ENCODE results near the gene WDPCP. TPM values are rescaled to one million over a fixed set of nuclear protein-coding genes. Genes with fewer than 3 reads are reported as not detected.

Gene WDPCP
- total and polyA plus RNA-seq, 2 experiments from 2014 or later: 8.8 to 20.4 TPM

- peaks cover 20% of the 10 kb centered on the region for H3K9me3 Mint-ChIP-seq
Observed at GRCh38 chr2:63101954-63102353, 486.3 kb downstream of the WDPCP start.

GRCh38 chr2:63099032-63099431, 489.2 kb downstream of the WDPCP start:
- H3F3A ChIP-seq (replicated peaks; ENCODE audit: low read depth): no peaks in the 10 kb centered on the region
- ATAC-seq: no peak
- H3K27ac Mint-ChIP-seq: no peak overlapping the region
- no peaks in the 10 kb centered on the region for H3K27me3 ChIP-seq (ENCODE audit: insufficient read depth)
- H3K4me3 Mint-ChIP-seq: no peak overlapping the region
- no peak overlapping the region for H2AFZ ChIP-seq
- no peaks in the 10 kb centered on the region for H3K36me3 Mint-ChIP-seq (ENCODE audit: low read depth)
- peaks cover under 1% of the 10 kb centered on the region for H3K9me3 Mint-ChIP-seq
- no peaks in the 10 kb centered on the region for H3K9me2 ChIP-seq (ENCODE audit: insufficient read depth)
- no peaks in the 10 kb centered on the region for H3K36me3 ChIP-seq (ENCODE audit: insufficient read depth)
- no peak for DNase-seq (ENCODE audit: low spot score)
- H4K20me1 ChIP-seq (replicated peaks; ENCODE audit: insufficient read depth): no peaks in the 10 kb centered on the region
- H3K4me3 ChIP-seq: no peak overlapping the region
- H3K27ac ChIP-seq (ENCODE audit: low read depth): no peak overlapping the region
- H3K4me2 ChIP-seq: no peak overlapping the region
- H3K27me3 Mint-ChIP-seq (ENCODE audit: insufficient read depth, low read depth, poor library complexity): no peaks in the 10 kb centered on the region
- H3K4me1 ChIP-seq (ENCODE audit: insufficient read depth): no peaks in the 10 kb centered on the region
- no peaks in the 10 kb centered on the region for H3K79me2 ChIP-seq (replicated peaks; ENCODE audit: insufficient read depth)
- no peaks in the 10 kb centered on the region for H3K4me1 Mint-ChIP-seq
- TF ChIP-seq CREB1 (CRISPR knock-in tag; IDR thresholded peaks at IDR 0.05; ENCODE audit: low read depth) (no peak), EZH2phosphoT487 (IDR thresholded peaks at IDR 0.05; ENCODE audit: unreplicated experiment) (no peak), STAT1 (IDR thresholded peaks at IDR 0.05; ENCODE audit: unreplicated experiment) (no peak), ZNF331 (CRISPR knock-in tag; IDR thresholded peaks at IDR 0.05; ENCODE audit: low read depth) (no peak), JUNB (IDR thresholded peaks at IDR 0.05; ENCODE audit: unreplicated experiment) (no peak), CTCF (conservative IDR thresholded peaks at IDR 0.05; ENCODE audit: low read depth in 2 of 2) (no peak), POLR2AphosphoS5 (IDR thresholded peaks at IDR 0.05; ENCODE audit: low read depth) (no peak), NANOG (IDR thresholded peaks at IDR 0.05; ENCODE audit: borderline replicate concordance) (no peak)
- TF ChIP-seq, protein P1, sequence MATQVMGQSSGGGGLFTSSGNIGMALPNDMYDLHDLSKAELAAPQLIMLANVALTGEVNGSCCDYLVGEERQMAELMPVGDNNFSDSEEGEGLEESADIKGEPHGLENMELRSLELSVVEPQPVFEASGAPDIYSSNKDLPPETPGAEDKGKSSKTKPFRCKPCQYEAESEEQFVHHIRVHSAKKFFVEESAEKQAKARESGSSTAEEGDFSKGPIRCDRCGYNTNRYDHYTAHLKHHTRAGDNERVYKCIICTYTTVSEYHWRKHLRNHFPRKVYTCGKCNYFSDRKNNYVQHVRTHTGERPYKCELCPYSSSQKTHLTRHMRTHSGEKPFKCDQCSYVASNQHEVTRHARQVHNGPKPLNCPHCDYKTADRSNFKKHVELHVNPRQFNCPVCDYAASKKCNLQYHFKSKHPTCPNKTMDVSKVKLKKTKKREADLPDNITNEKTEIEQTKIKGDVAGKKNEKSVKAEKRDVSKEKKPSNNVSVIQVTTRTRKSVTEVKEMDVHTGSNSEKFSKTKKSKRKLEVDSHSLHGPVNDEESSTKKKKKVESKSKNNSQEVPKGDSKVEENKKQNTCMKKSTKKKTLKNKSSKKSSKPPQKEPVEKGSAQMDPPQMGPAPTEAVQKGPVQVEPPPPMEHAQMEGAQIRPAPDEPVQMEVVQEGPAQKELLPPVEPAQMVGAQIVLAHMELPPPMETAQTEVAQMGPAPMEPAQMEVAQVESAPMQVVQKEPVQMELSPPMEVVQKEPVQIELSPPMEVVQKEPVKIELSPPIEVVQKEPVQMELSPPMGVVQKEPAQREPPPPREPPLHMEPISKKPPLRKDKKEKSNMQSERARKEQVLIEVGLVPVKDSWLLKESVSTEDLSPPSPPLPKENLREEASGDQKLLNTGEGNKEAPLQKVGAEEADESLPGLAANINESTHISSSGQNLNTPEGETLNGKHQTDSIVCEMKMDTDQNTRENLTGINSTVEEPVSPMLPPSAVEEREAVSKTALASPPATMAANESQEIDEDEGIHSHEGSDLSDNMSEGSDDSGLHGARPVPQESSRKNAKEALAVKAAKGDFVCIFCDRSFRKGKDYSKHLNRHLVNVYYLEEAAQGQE (IDR thresholded peaks at IDR 0.05; ENCODE audit: unreplicated experiment): no peak

More at GRCh38 chr2:63101954-63102353, 486.3 kb downstream of the WDPCP start:
- Mint-ChIP-seq H3K36me3 (ENCODE audit: low read depth) (peaks cover 11% of the 10 kb centered on the region), H3K4me3 (no peak overlapping the region), H3K4me1 (no peaks in the 10 kb centered on the region), H3K27ac (no peak overlapping the region), H3K27me3 (ENCODE audit: insufficient read depth, low read depth, poor library complexity) (no peaks in the 10 kb centered on the region)
- Histone ChIP-seq H3K4me2 (no peak overlapping the region), H3F3A (replicated peaks; ENCODE audit: low read depth) (no peaks in the 10 kb centered on the region), H3K4me1 (ENCODE audit: insufficient read depth) (no peaks in the 10 kb centered on the region), H3K79me2 (replicated peaks; ENCODE audit: insufficient read depth) (no peaks in the 10 kb centered on the region), H2AFZ (no peak overlapping the region), H3K27me3 (ENCODE audit: insufficient read depth) (no peaks in the 10 kb centered on the region), H3K4me3 (no peak overlapping the region), H4K20me1 (replicated peaks; ENCODE audit: insufficient read depth) (no peaks in the 10 kb centered on the region), H3K27ac (ENCODE audit: low read depth) (no peak overlapping the region), H3K36me3 (ENCODE audit: insufficient read depth) (no peaks in the 10 kb centered on the region), H3K9me2 (ENCODE audit: insufficient read depth) (no peaks in the 10 kb centered on the region)
- no peak for TF ChIP-seq STAT1 (IDR thresholded peaks at IDR 0.05; ENCODE audit: unreplicated experiment)
- TF ChIP-seq NANOG (IDR thresholded peaks at IDR 0.05; ENCODE audit: borderline replicate concordance): no peak
- TF ChIP-seq CTCF (conservative IDR thresholded peaks at IDR 0.05; ENCODE audit: low read depth in 2 of 2): no peak
- DNase-seq (ENCODE audit: low spot score): no peak
- no peak for ATAC-seq
